B cell (primary cell): ENCODE measurements around the gene KCNJ5. TPM values are rescaled to one million over a fixed set of nuclear protein-coding genes. Genes with fewer than 3 reads are reported as not detected.

Experiments used
- ATAC-seq: fragments of 200-7000 bp; cut with Tn5 transposase; one replicate; pipeline ENCODE4 v1.10.0; 2021; ENCODE audit warnings: low read depth, mild to moderate bottlenecking, moderate number of reproducible peaks, moderate library complexity
- CTCF ChIA-PET: fragments of 350-600 bp; sonication (Branson Sonifier 250); formaldehyde crosslinking; loops from one replicate; lab custom pipeline; 2021; ENCODE audit warnings: antibody characterized with exemption, inconsistent platforms; lab: Charles Lee
- POLR2A ChIA-PET: fragments of 350-600 bp; sonication (Branson Sonifier 250); formaldehyde crosslinking; loops from one replicate; lab custom pipeline; 2021; ENCODE audit warnings: antibody characterized with exemption; lab: Charles Lee
- DNase-seq: peaks from one replicate; pipeline ENCODE4 v3.0.0; 2013
- H2AFZ ChIP-seq: 2 replicates; pipeline ENCODE4 v1.6.1; 2012; ENCODE audit warnings: mild to moderate bottlenecking, low read depth, low read length; ENCODE audit not compliant: insufficient read depth, poor library complexity, severe bottlenecking
- H3K27ac ChIP-seq, 2 donors: 1 replicate in 1 of 2; 2 replicates in 1 of 2; pipeline ENCODE4 v1.5.1; 2012 to 2013; ENCODE audit warnings: low read length in 2 of 2, mild to moderate bottlenecking in 2 of 2, moderate library complexity in 1 of 2
- H3K27me3 ChIP-seq, 4 experiments: fragments of 200-600 bp in 1 of 4; sonication (generic) in 1 of 4; replicated peaks in 1 of 4; 1 replicate in 2 of 4; 2 replicates in 2 of 4; pipeline versions ENCODE4 v1.6.1 to v1.7.0; 2013 to 2016; ENCODE audit warnings: low read length in 3 of 4, mild to moderate bottlenecking in 2 of 4, mixed read lengths in 1 of 4, moderate library complexity in 1 of 4; ENCODE audit not compliant: insufficient read depth in 4 of 4, control insufficient read depth in 3 of 4; ENCODE audit errors: control extremely low read depth in 1 of 4
- H3K36me3 ChIP-seq, 2 experiments: replicated peaks in 1 of 2; 1 replicate in 1 of 2; 2 replicates in 1 of 2; pipeline versions ENCODE4 v1.6.1 to v1.7.1; 2013; ENCODE audit warnings: low read length in 1 of 2; ENCODE audit not compliant: insufficient read depth in 2 of 2, control insufficient read depth in 1 of 2; ENCODE audit errors: control extremely low read depth in 1 of 2, extremely low read depth in 1 of 2
- H3K4me1 ChIP-seq, 2 donors: fragments of 200-600 bp in 1 of 2; sonication (generic) in 1 of 2; 1 replicate in 1 of 2; 2 replicates in 1 of 2; pipeline versions ENCODE4 v1.5.1 to v1.6.1; 2013 to 2017; ENCODE audit warnings: low read length in 2 of 2; ENCODE audit not compliant: control insufficient read depth in 2 of 2, insufficient read depth in 2 of 2
- H3K4me2 ChIP-seq: replicated peaks from 2 replicates; pipeline ENCODE3; 2012; ENCODE audit warnings: mild to moderate bottlenecking, low read depth, low read length; ENCODE audit not compliant: poor library complexity, severe bottlenecking
- H3K4me3 ChIP-seq, 5 experiments: fragments of 200-600 bp in 1 of 5; sonication (generic) in 1 of 5; 1 replicate in 3 of 5; 2 replicates in 2 of 5; pipeline versions ENCODE4 v1.5.1 to v1.7.0; 2011 to 2016; ENCODE audit warnings: low read length in 4 of 5, mild to moderate bottlenecking in 4 of 5, low read depth in 2 of 5, control low read depth in 1 of 5, moderate library complexity in 1 of 5; ENCODE audit not compliant: insufficient read depth in 1 of 5; ENCODE audit errors: control extremely low read depth in 1 of 5, extremely low read depth in 1 of 5
- H3K79me2 ChIP-seq: fragments of 200-600 bp; sonication (generic); one replicate; pipeline ENCODE4 v1.6.0; 2016; ENCODE audit warnings: low read length; ENCODE audit not compliant: control insufficient read depth, insufficient read depth
- H3K9ac ChIP-seq: fragments of 200-600 bp; sonication (generic); 2 replicates; pipeline ENCODE4 v1.6.1; 2017; ENCODE audit warnings: mild to moderate bottlenecking, low read length, moderate library complexity
- H3K9me3 ChIP-seq, 3 donors: one replicate each; pipeline versions ENCODE4 v1.6.1 to v1.7.1; 2013; ENCODE audit warnings: low read length in 2 of 3; ENCODE audit not compliant: control insufficient read depth in 2 of 3, insufficient read depth in 1 of 3; ENCODE audit errors: control extremely low read depth in 1 of 3
- H4K20me1 ChIP-seq: 2 replicates; pipeline ENCODE4 v1.6.0; 2012; ENCODE audit warnings: mild to moderate bottlenecking, low read length; ENCODE audit not compliant: insufficient read depth, control insufficient read depth, poor library complexity, severe bottlenecking
- H3K27ac Mint-ChIP-seq: one replicate; pipeline ENCODE4 v1.8.0; 2021; ENCODE audit warnings: mixed read lengths
- H3K27me3 Mint-ChIP-seq: one replicate; pipeline ENCODE4 v1.8.0; 2021; ENCODE audit warnings: mixed read lengths
- H3K4me1 Mint-ChIP-seq: one replicate; pipeline ENCODE4 v1.8.0; 2021; ENCODE audit warnings: mixed read lengths
- H3K4me3 Mint-ChIP-seq: one replicate; pipeline ENCODE4 v1.8.0; 2021; ENCODE audit warnings: mixed read lengths
- H3K9me3 Mint-ChIP-seq: one replicate; pipeline ENCODE4 v1.8.0; 2022; ENCODE audit warnings: mixed read lengths; ENCODE audit not compliant: insufficient read depth
- EZH2 ChIP-seq: IDR thresholded peaks from 2 replicates; pipeline ENCODE4 v1.6.1; 2012; ENCODE audit warnings: borderline replicate concordance, low read depth, mild to moderate bottlenecking, moderate library complexity, low read length; ENCODE audit not compliant: insufficient read depth, poor library complexity, severe bottlenecking
- WGBS: methylation state at CpG from one replicate; pipeline ENCODE4 v1.1.5; 2013; ENCODE audit warnings: missing lambda C conversion rate; ENCODE audit not compliant: insufficient coverage; 5-methylcytosine and 5-hydroxymethylcytosine counted together
- intact Hi-C: fragments of 100-400 bp; cut with micrococcal nuclease; formaldehyde crosslinking; loops from one replicate; pipeline ENCODE4 v1.10.0; 2022
- polyA plus RNA-seq: library from polyadenylated mRNA; depleted of rRNA; stranded (reverse); fragments of >200 nt; gene quantifications from 2 replicates; pipeline ENCODE4 v1.2.3, GENCODE V29; 2012
- total RNA-seq, 2 donors: library from RNA; stranded (reverse); fragments of 120-200 nt in 1 of 2; gene quantifications; 1 replicate in 1 of 2; 2 replicates in 1 of 2; pipeline versions ENCODE4 v1.2.3 to v1.2.4, GENCODE V29; 2013 to 2022
- TF ChIP-seq, protein P1 (sequence below): fragments of 200-600 bp; IDR thresholded peaks from one replicate; pipeline ENCODE4 v1.8.0; 2022; ENCODE audit warnings: antibody characterized with exemption, mild to moderate bottlenecking

KCNJ5 gene
- total and polyA plus RNA-seq, 2 donors (not counting 1 experiment from before 2014, with no cell fraction given) = 0.01 TPM; not detected in 1

- no peak overlapping the region for H3K4me2 ChIP-seq
- H3K9me3 ChIP-seq = peaks cover 0 to 6% (median 0%) of the 10 kb centered on the region in 3 donors
- Mint-ChIP-seq H3K4me3 (no peak overlapping the region), H3K27ac (no peak overlapping the region), H3K27me3 (peaks cover 13% of the 10 kb centered on the region), H3K9me3 (no peaks in the 10 kb centered on the region), H3K4me1 (peaks cover 15% of the 10 kb centered on the region)
- WGBS = 72% methylated on average over 2 of the region's 2 CpGs
- H3K79me2 ChIP-seq = no peaks in the 10 kb centered on the region
- H3K27me3 ChIP-seq = peaks cover 0 to 24% (median 0%) of the 10 kb centered on the region in 4 experiments
- no peak overlapping the region for H3K4me3 ChIP-seq
- H3K27ac ChIP-seq = no peak overlapping the region
- intact Hi-C loops = no loop called here
- ATAC-seq (no peak), DNase-seq (no peak)
- H3K4me1 ChIP-seq = peaks cover 7 to 11% of the 10 kb centered on the region in 2 donors
- ChIA-PET CTCF (no interaction called here), POLR2A (interaction anchor here (0.7 kb wide), 1 partner anchor 13 kb away, joined by 3 read pairs; no protein-coding TSS in a partner anchor)
- H4K20me1 ChIP-seq = no peaks in the 10 kb centered on the region
- H3K36me3 ChIP-seq = no peaks in the 10 kb centered on the region
- no peak overlapping the region for H3K9ac ChIP-seq
- no peak for TF ChIP-seq EZH2
- TF ChIP-seq, protein P1, sequence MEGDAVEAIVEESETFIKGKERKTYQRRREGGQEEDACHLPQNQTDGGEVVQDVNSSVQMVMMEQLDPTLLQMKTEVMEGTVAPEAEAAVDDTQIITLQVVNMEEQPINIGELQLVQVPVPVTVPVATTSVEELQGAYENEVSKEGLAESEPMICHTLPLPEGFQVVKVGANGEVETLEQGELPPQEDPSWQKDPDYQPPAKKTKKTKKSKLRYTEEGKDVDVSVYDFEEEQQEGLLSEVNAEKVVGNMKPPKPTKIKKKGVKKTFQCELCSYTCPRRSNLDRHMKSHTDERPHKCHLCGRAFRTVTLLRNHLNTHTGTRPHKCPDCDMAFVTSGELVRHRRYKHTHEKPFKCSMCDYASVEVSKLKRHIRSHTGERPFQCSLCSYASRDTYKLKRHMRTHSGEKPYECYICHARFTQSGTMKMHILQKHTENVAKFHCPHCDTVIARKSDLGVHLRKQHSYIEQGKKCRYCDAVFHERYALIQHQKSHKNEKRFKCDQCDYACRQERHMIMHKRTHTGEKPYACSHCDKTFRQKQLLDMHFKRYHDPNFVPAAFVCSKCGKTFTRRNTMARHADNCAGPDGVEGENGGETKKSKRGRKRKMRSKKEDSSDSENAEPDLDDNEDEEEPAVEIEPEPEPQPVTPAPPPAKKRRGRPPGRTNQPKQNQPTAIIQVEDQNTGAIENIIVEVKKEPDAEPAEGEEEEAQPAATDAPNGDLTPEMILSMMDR = no peak
- no peak overlapping the region for H2AFZ ChIP-seq
These were observed 34.1 kb downstream of the KCNJ5 start for GRCh38 chr11:128925250-128925600.

DNA sequence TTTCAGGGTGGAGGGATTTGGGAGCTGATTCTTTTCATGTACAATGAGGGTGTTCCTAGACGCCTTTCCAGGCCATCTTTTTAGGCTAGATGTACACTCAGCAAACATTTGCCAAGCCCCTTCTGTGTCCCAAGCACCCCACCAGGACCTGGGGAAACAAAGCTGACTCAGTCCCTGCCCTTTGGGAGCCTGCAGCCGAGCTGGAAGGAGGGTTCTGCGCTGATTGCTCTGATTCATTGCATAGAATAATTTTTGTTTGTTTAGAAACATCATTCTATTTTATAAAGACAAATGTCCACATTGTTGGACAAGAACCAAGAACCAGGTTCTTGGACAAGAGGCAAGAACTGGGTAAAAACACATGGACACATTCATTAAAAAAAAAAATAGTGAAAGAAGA lies 34.8 kb downstream of the KCNJ5 start:
- no CpG with 5 or more reads among the region's 3 CpGs for WGBS
- Mint-ChIP-seq H3K4me3 (no peak overlapping the region), H3K27ac (no peak overlapping the region), H3K9me3 (no peaks in the 10 kb centered on the region), H3K27me3 (peaks cover 10% of the 10 kb centered on the region), H3K4me1 (peaks cover 15% of the 10 kb centered on the region)
- no peak overlapping the region for H3K4me3 ChIP-seq
- no peak overlapping the region for H2AFZ ChIP-seq
- no peak for ATAC-seq
- ChIA-PET CTCF (no interaction called here), POLR2A (interaction anchor here (0.7 kb wide), 1 partner anchor 13 kb away, joined by 3 read pairs; no protein-coding TSS in a partner anchor)
- no peak for TF ChIP-seq EZH2
- TF ChIP-seq, protein P1 = no peak
- H3K4me1 ChIP-seq = peaks cover 7 to 11% of the 10 kb centered on the region in 2 donors
- no peak for DNase-seq
- H3K27ac ChIP-seq = no peak overlapping the region
- peaks cover 0 to 21% (median 0%) of the 10 kb centered on the region in 4 experiments for H3K27me3 ChIP-seq
- no peaks in the 10 kb centered on the region for H3K79me2 ChIP-seq
- no peaks in the 10 kb centered on the region for H4K20me1 ChIP-seq
- intact Hi-C loops = no loop called here
- no peak overlapping the region for H3K4me2 ChIP-seq
- no peak overlapping the region for H3K9ac ChIP-seq
- peaks cover 0 to 6% (median 0%) of the 10 kb centered on the region in 3 donors for H3K9me3 ChIP-seq
- no peaks in the 10 kb centered on the region for H3K36me3 ChIP-seq
